Colonic mucosa (tissue), 4 donors: ENCODE results near the gene ELF5. TPM values are rescaled to one million over a fixed set of nuclear protein-coding genes. Genes with fewer than 3 reads are reported as not detected.

Experiments used
- DNase-seq: peaks from one replicate; pipeline ENCODE4 v3.0.0-alpha.2; 2020
- H3K27ac ChIP-seq: fragments of 200-600 bp; one replicate; pipeline ENCODE4 v1.8.0; 2021
- H3K27me3 ChIP-seq: fragments of 200-600 bp; one replicate; pipeline ENCODE4 v1.8.0; 2021
- H3K36me3 ChIP-seq: fragments of 200-600 bp; one replicate; pipeline ENCODE4 v1.8.0; 2021
- H3K4me1 ChIP-seq: fragments of 200-600 bp; one replicate; pipeline ENCODE4 v1.8.0; 2021; ENCODE audit warnings: mild to moderate bottlenecking
- H3K4me3 ChIP-seq: fragments of 200-600 bp; one replicate; pipeline ENCODE4 v1.8.0; 2021
- H3K9ac ChIP-seq, 2 donors: one replicate each; pipeline ENCODE4 v1.7.0; 2013; ENCODE audit warnings: control low read depth in 2 of 2, low read depth in 2 of 2, low read length in 2 of 2
- H3K9me3 ChIP-seq: fragments of 200-600 bp; one replicate; pipeline ENCODE4 v1.8.0; 2021
- intact Hi-C: fragments of 100-400 bp; cut with DNase I; formaldehyde crosslinking; loops from one replicate; pipeline ENCODE4 v1.14.1; 2022
- total RNA-seq, 2 donors: library from RNA; stranded (reverse); fragmentation: NEBNext Ultra II Directional in 1 of 2; extraction: Animal tissue kit (Norgen Biotek cat#: 25700) in 1 of 2; gene quantifications; one replicate each; pipeline ENCODE4 v1.2.1, GENCODE V29; 2021
- TF ChIP-seq, protein P1 (sequence below): fragments of 200-600 bp; IDR thresholded peaks from one replicate; pipeline ENCODE4 v1.8.0; 2022; ENCODE audit warnings: antibody characterized with exemption, mild to moderate bottlenecking
- donor health status: healthy.
- donor health status: DM: no; HTN: no; CAD: no.
- donor health status: DM: no; HTN: no; CAD: no.

ELF5 gene
- total RNA-seq, 2 donors from 2014 or later: not detected

DNA sequence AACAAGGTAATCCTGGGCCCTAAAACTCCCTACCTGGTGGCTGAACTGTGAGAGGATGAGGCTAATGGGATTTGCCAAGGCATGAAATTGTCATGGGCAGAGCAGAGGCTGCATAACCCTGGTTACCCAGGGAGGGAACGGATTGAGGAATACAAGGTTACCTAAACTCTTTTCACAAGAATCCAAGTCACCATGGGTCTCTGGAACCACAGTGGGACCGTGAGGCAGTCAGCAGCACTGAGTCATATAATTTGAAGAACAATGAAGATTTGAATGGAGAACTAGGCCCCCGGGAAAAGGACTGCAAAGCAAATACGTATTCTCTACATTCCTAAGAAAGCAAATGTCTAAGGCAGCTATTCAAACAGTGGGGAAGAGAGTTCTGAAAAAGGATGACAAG, 55.1 kb downstream of the ELF5 start:
- no peaks in the 10 kb centered on the region for H3K36me3 ChIP-seq
- H3K9me3 ChIP-seq: no peaks in the 10 kb centered on the region
- H3K4me3 ChIP-seq: no peak overlapping the region
- intact Hi-C loops: loop anchor here (10.0 kb wide), 1 partner anchor 344 kb away; no protein-coding TSS in a partner anchor
- TF ChIP-seq, protein P1, sequence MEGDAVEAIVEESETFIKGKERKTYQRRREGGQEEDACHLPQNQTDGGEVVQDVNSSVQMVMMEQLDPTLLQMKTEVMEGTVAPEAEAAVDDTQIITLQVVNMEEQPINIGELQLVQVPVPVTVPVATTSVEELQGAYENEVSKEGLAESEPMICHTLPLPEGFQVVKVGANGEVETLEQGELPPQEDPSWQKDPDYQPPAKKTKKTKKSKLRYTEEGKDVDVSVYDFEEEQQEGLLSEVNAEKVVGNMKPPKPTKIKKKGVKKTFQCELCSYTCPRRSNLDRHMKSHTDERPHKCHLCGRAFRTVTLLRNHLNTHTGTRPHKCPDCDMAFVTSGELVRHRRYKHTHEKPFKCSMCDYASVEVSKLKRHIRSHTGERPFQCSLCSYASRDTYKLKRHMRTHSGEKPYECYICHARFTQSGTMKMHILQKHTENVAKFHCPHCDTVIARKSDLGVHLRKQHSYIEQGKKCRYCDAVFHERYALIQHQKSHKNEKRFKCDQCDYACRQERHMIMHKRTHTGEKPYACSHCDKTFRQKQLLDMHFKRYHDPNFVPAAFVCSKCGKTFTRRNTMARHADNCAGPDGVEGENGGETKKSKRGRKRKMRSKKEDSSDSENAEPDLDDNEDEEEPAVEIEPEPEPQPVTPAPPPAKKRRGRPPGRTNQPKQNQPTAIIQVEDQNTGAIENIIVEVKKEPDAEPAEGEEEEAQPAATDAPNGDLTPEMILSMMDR: no peak
- H3K27me3 ChIP-seq: no peaks in the 10 kb centered on the region
- no peak overlapping the region for H3K27ac ChIP-seq
- H3K4me1 ChIP-seq: no peaks in the 10 kb centered on the region
- no peak for DNase-seq
- no peak overlapping the region for H3K9ac ChIP-seq

DNA sequence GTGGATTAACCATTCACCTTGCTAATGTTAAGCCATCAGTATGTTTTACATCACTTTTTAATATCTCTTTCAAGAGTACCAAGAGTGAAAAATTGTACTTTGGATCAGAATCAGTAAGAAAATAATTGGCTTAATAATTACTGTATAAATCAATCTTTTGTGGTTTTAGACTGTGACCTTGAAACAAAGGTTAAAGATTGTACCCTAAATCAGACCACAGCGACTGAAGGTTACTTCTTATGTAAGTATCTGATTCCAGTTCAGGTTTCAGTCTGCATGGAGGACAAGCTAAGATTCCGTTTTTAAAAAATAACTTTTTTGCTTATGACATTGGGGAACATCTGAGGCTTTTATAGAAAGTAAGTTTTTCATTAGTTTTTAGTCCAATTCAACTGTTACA, 56.0 kb downstream of the ELF5 start:
- intact Hi-C loops: loop anchor here (10.0 kb wide), 1 partner anchor 343 kb away; no protein-coding TSS in a partner anchor

DNA sequence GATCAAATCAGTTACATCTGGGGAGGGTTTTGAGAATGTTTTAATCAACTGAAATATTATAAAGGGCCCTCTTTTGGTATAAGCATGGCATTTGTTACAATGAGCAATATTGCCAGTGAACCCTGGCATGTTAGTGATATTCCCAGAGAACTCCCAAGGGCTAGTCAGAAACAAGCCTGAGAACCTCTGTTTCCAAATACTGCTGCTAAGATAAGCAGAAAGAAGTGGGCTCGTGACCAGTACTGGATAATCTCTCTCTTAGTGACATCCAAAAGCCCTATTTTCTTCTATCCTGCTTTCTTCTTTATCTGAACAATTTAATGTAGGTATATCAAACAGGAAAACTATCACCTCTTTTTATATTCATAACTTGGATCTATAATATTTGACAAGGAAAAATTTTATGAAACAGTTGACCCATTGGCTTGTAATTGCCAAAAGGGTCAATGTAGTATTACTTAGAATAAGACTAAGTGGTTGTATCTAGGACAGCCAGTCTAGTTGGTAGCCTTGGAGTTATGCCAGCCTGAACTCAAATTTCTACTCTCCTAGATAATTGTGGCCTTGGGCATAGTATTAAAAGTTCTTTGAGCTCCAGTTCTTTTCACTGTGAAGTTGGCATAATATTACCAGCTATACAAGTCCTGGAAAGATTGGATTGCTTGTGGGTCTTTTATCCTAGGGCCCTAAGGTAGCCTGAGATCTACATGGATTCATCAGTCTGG, 59.1 kb downstream of the ELF5 start:
- Histone ChIP-seq H3K4me1 (no peaks in the 10 kb centered on the region), H3K9ac (no peak overlapping the region), H3K27ac (no peak overlapping the region), H3K9me3 (no peaks in the 10 kb centered on the region), H3K4me3 (no peak overlapping the region), H3K36me3 (peaks cover 10% of the 10 kb centered on the region), H3K27me3 (no peaks in the 10 kb centered on the region)
- TF ChIP-seq, protein P1: no peak
- intact Hi-C loops: loop anchor here (10.0 kb wide), 1 partner anchor 340 kb away; no protein-coding TSS in a partner anchor
- no peak for DNase-seq

More for the DNA sequence above, 56.0 kb downstream of the ELF5 start:
- Histone ChIP-seq H3K4me3 (no peak overlapping the region), H3K27me3 (no peaks in the 10 kb centered on the region), H3K36me3 (no peaks in the 10 kb centered on the region), H3K9me3 (no peaks in the 10 kb centered on the region), H3K4me1 (no peaks in the 10 kb centered on the region), H3K9ac (no peak overlapping the region), H3K27ac (no peak overlapping the region)
- no peak for DNase-seq
- TF ChIP-seq, protein P1: no peak

- Histone ChIP-seq H3K4me3 (no peak overlapping the region), H3K9ac (no peak overlapping the region), H3K27ac (no peak overlapping the region), H3K36me3 (peaks cover 10% of the 10 kb centered on the region), H3K4me1 (no peaks in the 10 kb centered on the region), H3K27me3 (no peaks in the 10 kb centered on the region), H3K9me3 (no peaks in the 10 kb centered on the region)
- intact Hi-C loops: loop anchor here (10.0 kb wide), 1 partner anchor 336 kb away; no protein-coding TSS in a partner anchor
- TF ChIP-seq, protein P1: no peak
- no peak for DNase-seq
Observed at GRCh38 chr11:34451053-34451452, 62.5 kb downstream of the ELF5 start.

DNA sequence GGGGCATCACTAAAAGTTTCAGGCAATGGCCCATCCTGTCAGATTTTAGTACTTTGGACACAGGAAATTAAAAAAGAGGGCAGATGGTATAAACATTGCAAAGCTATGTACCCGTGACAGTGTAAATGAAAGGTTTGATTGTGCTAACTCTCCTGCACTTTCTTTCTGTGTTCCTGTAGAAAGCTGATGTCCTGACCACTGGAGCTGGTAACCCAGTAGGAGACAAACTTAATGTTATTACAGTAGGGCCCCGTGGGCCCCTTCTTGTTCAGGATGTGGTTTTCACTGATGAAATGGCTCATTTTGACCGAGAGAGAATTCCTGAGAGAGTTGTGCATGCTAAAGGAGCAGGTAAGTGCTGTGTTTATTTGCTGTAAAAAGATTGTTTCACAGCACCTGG, 64.6 kb downstream of the ELF5 start:
- Histone ChIP-seq H3K4me1 (no peaks in the 10 kb centered on the region), H3K4me3 (no peak overlapping the region), H3K9ac (no peak overlapping the region), H3K27me3 (no peaks in the 10 kb centered on the region), H3K9me3 (no peaks in the 10 kb centered on the region), H3K36me3 (peaks cover 10% of the 10 kb centered on the region), H3K27ac (no peak overlapping the region)
- no peak for DNase-seq
- intact Hi-C loops: no loop called here
- TF ChIP-seq, protein P1: no peak
